ENCODE data around the gene RUFY3.
"Not testable (repeated sequence)": the region's sequence is repeated elsewhere in the genome, so short reads cannot be mapped to it uniquely, and the experiment has no call there.

RUFY3 gene

GRCh38 chr4:70721747-70722146 is at the start of gene RUFY3:
RUFY3 (plus strand) TSS chr4:70721964; CDS start chr4:70722574, 610 bp downstream.
- no peak for DNase-seq (ENCODE audit: low read depth)

GRCh38 chr4:70674191-70674590 is 47.6 kb upstream of the RUFY3 start:
- no peak for DNase-seq (ENCODE audit: low read depth)

- DNase-seq (ENCODE audit: low read depth): no peak
These were observed 47.0 kb upstream of the RUFY3 start for GRCh38 chr4:70674731-70675130.

- DNase-seq (ENCODE audit: low read depth): no peak
These were observed 45.1 kb upstream of the RUFY3 start for GRCh38 chr4:70676554-70677090.

GRCh38 chr4:70678383-70678999 is 43.3 kb upstream of the RUFY3 start:
- DNase-seq (ENCODE audit: low read depth): no peak

GRCh38 chr4:70680934-70681333 is 40.8 kb upstream of the RUFY3 start:
- no peak for DNase-seq (ENCODE audit: low read depth)

GRCh38 chr4:70681704-70682103 is 40.1 kb upstream of the RUFY3 start:
- no peak for DNase-seq (ENCODE audit: low read depth)

- DNase-seq (ENCODE audit: low read depth): not testable (repeated sequence)
These were observed 39.6 kb upstream of the RUFY3 start for GRCh38 chr4:70682142-70682541.

- DNase-seq (ENCODE audit: low read depth): peak; percentile 9
These were observed 34.4 kb upstream of the RUFY3 start for GRCh38 chr4:70687392-70687791.

- peak; percentile 96 for DNase-seq (ENCODE audit: low read depth)
These were observed 33.7 kb upstream of the RUFY3 start, which contains the start of gene UTP3 for GRCh38 chr4:70687821-70688794. UTP3 (plus strand) TSS chr4:70688532; CDS start chr4:70688678, 146 bp downstream.

- peak; percentile 9 for DNase-seq (ENCODE audit: low read depth)
These were observed 33.0 kb upstream of the RUFY3 start for GRCh38 chr4:70688795-70689231.

GRCh38 chr4:70691661-70692060 is 30.1 kb upstream of the RUFY3 start:
- DNase-seq (ENCODE audit: low read depth): no peak

GRCh38 chr4:70694633-70695032 is 27.1 kb upstream of the RUFY3 start:
- not testable (repeated sequence) for DNase-seq (ENCODE audit: low read depth)

GRCh38 chr4:70698435-70698834 is 23.3 kb upstream of the RUFY3 start:
- DNase-seq (ENCODE audit: low read depth): not testable (repeated sequence)

- no peak for DNase-seq (ENCODE audit: low read depth)
These were observed 21.1 kb upstream of the RUFY3 start for GRCh38 chr4:70700712-70701111.

GRCh38 chr4:70701271-70701670 is 20.5 kb upstream of the RUFY3 start:
- DNase-seq (ENCODE audit: low read depth): no peak

GRCh38 chr4:70702592-70702991 is 19.2 kb upstream of the RUFY3 start:
- DNase-seq (ENCODE audit: low read depth): not testable (repeated sequence)

- no peak for DNase-seq (ENCODE audit: low read depth)
These were observed 18.0 kb upstream of the RUFY3 start for GRCh38 chr4:70703619-70704214.

GRCh38 chr4:70704215-70704930 is 17.4 kb upstream of the RUFY3 start:
- DNase-seq (ENCODE audit: low read depth): peak; percentile 41

GRCh38 chr4:70704931-70705182 is 16.9 kb upstream of the RUFY3 start:
- DNase-seq (ENCODE audit: low read depth): no peak

GRCh38 chr4:70705183-70706043 is 16.4 kb upstream of the RUFY3 start:
- DNase-seq (ENCODE audit: low read depth): peak; percentile 63
